NT2/D1 (cell line): ENCODE data around the gene CIITA.

Experiments used
- SUZ12 ChIP-seq: IDR thresholded peaks from 2 replicates; pipeline ENCODE4 v1.6.1; 2011; ENCODE audit not compliant: insufficient read length, insufficient read depth; ENCODE audit errors: extremely low read depth
- YY1 ChIP-seq: IDR thresholded peaks from 2 replicates; pipeline ENCODE4 v1.6.1; 2011; ENCODE audit not compliant: insufficient read length, insufficient read depth
- ZNF274 ChIP-seq: IDR thresholded peaks from 2 replicates; pipeline ENCODE4 v1.6.1; 2011; ENCODE audit warnings: mild to moderate bottlenecking, low read depth, low read length

DNA sequence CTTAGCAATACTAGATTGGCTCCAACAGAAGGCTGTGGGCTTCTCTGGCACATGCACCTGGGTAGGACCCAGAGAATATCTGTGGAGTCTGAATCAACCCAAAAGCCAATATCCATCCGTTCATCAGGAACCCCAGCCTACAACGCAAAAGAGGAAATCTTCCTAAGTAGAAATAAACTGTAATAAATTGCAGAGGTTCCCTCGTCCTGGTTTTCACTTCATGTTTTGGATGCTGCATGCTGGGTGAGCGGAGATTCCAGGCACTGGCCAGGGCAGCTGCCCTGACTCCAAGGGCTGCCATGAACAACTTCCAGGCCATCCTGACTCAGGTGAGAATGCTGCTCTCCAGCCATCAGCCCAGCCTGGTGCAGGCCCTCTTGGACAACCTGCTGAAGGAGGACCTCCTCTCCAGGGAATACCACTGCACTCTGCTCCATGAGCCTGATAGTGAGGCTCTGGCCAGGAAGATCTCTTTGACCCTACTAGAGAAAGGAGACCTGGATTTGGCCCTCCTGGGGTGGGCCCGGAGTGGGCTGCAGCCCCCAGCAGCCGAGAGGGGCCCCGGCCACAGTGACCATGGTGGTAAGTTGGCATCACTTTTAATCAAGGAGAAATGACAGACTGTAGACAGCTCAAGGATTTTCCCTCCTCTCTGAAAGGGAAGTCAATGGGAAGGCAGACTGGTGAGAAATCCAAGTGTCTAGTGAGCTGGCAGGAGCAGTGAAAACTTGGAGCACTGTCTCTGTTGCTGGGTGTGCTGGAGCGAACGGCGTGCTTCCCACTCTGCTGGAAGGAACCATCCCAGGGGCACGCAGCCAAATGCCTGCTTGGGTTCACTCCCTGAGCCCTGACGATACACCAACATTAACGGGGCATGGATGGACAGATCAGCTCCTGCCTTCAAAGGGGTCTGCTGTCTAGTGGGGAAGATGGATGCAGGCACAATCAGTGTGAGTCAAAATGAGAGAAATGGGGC is 10.7 kb upstream of the CIITA start:
- TF ChIP-seq SUZ12 = no peak
- TF ChIP-seq YY1 = no peak
- TF ChIP-seq ZNF274 = no peak
